ENCODE results near the gene PDCD7. TPM values are rescaled to one million over a fixed set of nuclear protein-coding genes. Genes with fewer than 3 reads are reported as not detected.

Gene PDCD7
- total RNA-seq, 4 donors from 2014 or later: 12.1 to 20.8 (median 16.6) TPM

GRCh38 chr15:65087411-65087810 lies 46.2 kb downstream of the PDCD7 start:
- no peak overlapping the region for H3K4me3 ChIP-seq
- WGBS, 2 donors: 29 to 60% methylated on average over 1 to 2 of the region's 3 CpGs
- intact Hi-C loops (cut with DNase I): no loop called here

DNA sequence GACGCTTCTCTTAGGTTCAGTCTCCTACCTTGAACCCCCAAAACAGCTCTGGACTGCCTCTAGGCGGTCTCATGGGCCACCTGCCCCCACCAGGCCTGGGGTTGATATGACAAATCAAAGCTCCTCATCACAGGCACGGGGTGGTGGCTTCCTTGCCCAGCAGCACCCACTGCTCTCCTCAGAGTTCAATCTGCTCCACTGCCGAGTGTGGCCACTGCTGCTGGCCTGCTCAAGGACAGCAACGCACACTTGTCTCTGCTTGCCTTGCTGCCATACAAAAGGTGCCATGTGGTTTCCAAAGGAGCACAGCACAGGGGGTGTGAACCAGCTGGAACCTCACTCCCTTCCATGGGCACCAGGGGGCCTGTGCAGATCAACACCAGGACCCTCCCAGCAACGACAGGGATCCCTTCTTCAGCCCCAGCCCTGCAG lies 46.9 kb downstream of the PDCD7 start:
- Histone ChIP-seq H3K27ac (peak overlapping the region; percentile 59 to 89 (median 83)), H3K9me3 (no peaks in the 10 kb centered on the region), H3K27me3 (peaks cover 0 to 17% (median 0%) of the 10 kb centered on the region in 4 donors), H3K36me3 (no peaks in the 10 kb centered on the region), H3K4me1 (peaks cover 37 to 75% (median 45%) of the 10 kb centered on the region in 3 donors), H3K4me3 (no peak overlapping the region)
- WGBS, 2 donors: 61% methylated on average over 3 of the region's 6 CpGs; no CpG with 5 or more reads in 1 of the 2 donors
- no peak for TF ChIP-seq POLR2A (IDR thresholded peaks at IDR 0.05)
- TF ChIP-seq, protein P1, sequence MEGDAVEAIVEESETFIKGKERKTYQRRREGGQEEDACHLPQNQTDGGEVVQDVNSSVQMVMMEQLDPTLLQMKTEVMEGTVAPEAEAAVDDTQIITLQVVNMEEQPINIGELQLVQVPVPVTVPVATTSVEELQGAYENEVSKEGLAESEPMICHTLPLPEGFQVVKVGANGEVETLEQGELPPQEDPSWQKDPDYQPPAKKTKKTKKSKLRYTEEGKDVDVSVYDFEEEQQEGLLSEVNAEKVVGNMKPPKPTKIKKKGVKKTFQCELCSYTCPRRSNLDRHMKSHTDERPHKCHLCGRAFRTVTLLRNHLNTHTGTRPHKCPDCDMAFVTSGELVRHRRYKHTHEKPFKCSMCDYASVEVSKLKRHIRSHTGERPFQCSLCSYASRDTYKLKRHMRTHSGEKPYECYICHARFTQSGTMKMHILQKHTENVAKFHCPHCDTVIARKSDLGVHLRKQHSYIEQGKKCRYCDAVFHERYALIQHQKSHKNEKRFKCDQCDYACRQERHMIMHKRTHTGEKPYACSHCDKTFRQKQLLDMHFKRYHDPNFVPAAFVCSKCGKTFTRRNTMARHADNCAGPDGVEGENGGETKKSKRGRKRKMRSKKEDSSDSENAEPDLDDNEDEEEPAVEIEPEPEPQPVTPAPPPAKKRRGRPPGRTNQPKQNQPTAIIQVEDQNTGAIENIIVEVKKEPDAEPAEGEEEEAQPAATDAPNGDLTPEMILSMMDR (IDR thresholded peaks at IDR 0.05): peak in 1 of 6 experiments; percentile 6
- intact Hi-C loops (cut with DNase I): no loop called here
- no peak for DNase-seq

More at GRCh38 chr15:65087411-65087810, 46.2 kb downstream of the PDCD7 start:
- no peaks in the 10 kb centered on the region for H3K36me3 ChIP-seq
- H3K27ac ChIP-seq: peak overlapping the region; percentile 59 to 89 (median 83)
- H3K4me1 ChIP-seq: peaks cover 35 to 73% (median 42%) of the 10 kb centered on the region in 3 donors
- peaks cover 0 to 17% (median 0%) of the 10 kb centered on the region in 4 donors for H3K27me3 ChIP-seq
- no peaks in the 10 kb centered on the region for H3K9me3 ChIP-seq
- DNase-seq: no peak
- TF ChIP-seq, protein P1 (IDR thresholded peaks at IDR 0.05): no peak
- no peak for TF ChIP-seq POLR2A (IDR thresholded peaks at IDR 0.05)

DNA sequence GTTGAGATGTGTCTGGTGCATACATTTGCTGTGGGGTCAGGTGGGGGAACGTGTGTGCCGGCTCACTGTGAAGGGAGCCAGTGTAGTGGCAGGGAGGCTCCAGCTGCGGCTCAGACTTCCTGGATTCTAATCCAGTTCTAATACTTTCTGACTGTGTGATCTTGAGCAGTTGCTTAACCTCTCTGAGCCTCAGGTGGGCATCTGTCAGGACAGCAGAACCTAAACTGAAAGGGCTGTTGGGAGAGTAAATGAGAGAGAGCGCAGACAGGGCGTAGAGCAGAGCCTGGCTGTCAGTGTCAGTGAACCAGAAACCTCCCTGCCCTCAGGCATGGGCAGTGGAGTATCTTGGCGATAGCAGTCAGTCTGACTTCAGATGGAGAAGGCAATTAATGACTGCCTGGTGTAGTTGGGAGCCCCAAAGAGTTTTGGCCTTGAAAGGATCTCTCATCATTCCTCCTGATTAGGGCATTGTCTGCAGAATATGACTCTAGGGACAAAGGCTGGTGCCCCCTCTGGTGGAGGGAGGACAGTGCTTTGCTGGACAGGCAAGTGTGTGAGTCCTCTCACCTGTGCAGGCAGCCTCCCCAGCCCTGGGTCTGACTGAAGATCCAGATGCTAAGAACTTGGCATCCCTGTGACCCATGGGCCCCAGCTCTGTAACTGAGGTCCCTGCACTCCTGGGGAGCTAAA lies 47.5 kb downstream of the PDCD7 start:
- WGBS, 2 donors: 73 to 83% methylated on average over 1 to 5 of the region's 6 CpGs
- Histone ChIP-seq H3K27ac (peak overlapping the region; percentile 59 to 89 (median 83)), H3K4me1 (peaks cover 37 to 80% (median 45%) of the 10 kb centered on the region in 3 donors), H3K9me3 (no peaks in the 10 kb centered on the region), H3K27me3 (peaks cover 0 to 17% (median 0%) of the 10 kb centered on the region in 4 donors), H3K36me3 (no peaks in the 10 kb centered on the region), H3K4me3 (no peak overlapping the region)
- no peak for DNase-seq
- TF ChIP-seq, protein P1 (IDR thresholded peaks at IDR 0.05): peak in 2 of 6 experiments; percentile 27 to 32
- no peak for TF ChIP-seq POLR2A (IDR thresholded peaks at IDR 0.05)
- intact Hi-C loops (cut with DNase I): no loop called here

- H3K27me3 ChIP-seq: peaks cover 0 to 17% (median 0%) of the 10 kb centered on the region in 4 donors
- intact Hi-C loops (cut with DNase I): no loop called here
- H3K27ac ChIP-seq: peak overlapping the region in 3 of 4 donors; percentile 2 to 89 (median 85)
- peaks cover 37 to 85% (median 45%) of the 10 kb centered on the region in 3 donors for H3K4me1 ChIP-seq
- WGBS, 2 donors: 75 to 93% methylated on average over 2 to 4 of the region's 8 CpGs
- H3K9me3 ChIP-seq: no peaks in the 10 kb centered on the region
- no peak for TF ChIP-seq POLR2A (IDR thresholded peaks at IDR 0.05)
- TF ChIP-seq, protein P1 (IDR thresholded peaks at IDR 0.05): no peak
- H3K4me3 ChIP-seq: no peak overlapping the region
- H3K36me3 ChIP-seq: no peaks in the 10 kb centered on the region
- DNase-seq: no peak
Observed at GRCh38 chr15:65085207-65085753, 48.3 kb downstream of the PDCD7 start.
